SK-N-SH (cell line): ENCODE measurements around the gene C20orf204. TPM values are rescaled to one million over a fixed set of nuclear protein-coding genes. Genes with fewer than 3 reads are reported as not detected.

Source experiments
- CTCF ChIA-PET: fragments of 300-600, 350-600 bp; formaldehyde crosslinking; extraction: SDS; loops from one replicate; lab custom pipeline; 2021; lab: Yijun Ruan, JAX
- POLR2A ChIA-PET: fragments of 350-600 bp; sonication (Branson Sonifier 250); formaldehyde crosslinking; extraction: SDS; loops from one replicate; lab custom pipeline; 2020; ENCODE audit warnings: antibody characterized with exemption, inconsistent platforms; lab: Yijun Ruan, JAX
- DNase-seq: peaks from one replicate; pipeline ENCODE4 v3.0.0; 2012
- H2AFZ ChIP-seq: fragments of 200-600 bp; sonication (generic); 2 replicates; pipeline ENCODE4 v1.8.1; 2016; ENCODE audit warnings: antibody characterized with exemption, mild to moderate bottlenecking, low read depth
- H3F3A ChIP-seq: fragments of 200-600 bp; sonication (generic); replicated peaks from 2 replicates; pipeline ENCODE3; 2016; ENCODE audit warnings: antibody characterized with exemption, mild to moderate bottlenecking; ENCODE audit not compliant: insufficient read depth
- H3K27ac ChIP-seq, 2 experiments: fragments of 200-500 bp in 1 of 2; fragments of 200-600 bp in 1 of 2; sonication (Bioruptor generic) in 1 of 2; sonication (generic), shearing (Covaris generic) in 1 of 2; 2 replicates each; pipeline versions ENCODE4 v1.5.1 to v1.6.1; 2014 to 2016; ENCODE audit warnings: low read depth in 2 of 2, inconsistent platforms in 1 of 2, low read length in 1 of 2, mild to moderate bottlenecking in 1 of 2, mixed read lengths in 1 of 2
- H3K27me3 ChIP-seq: fragments of 200-600 bp; sonication (generic), shearing (Covaris generic); 2 replicates; pipeline ENCODE4 v1.6.1; 2016; ENCODE audit warnings: mixed run types; ENCODE audit not compliant: insufficient read depth
- H3K36me3 ChIP-seq, 2 experiments: fragments of 200-500 bp in 1 of 2; fragments of 200-600 bp in 1 of 2; sonication (Bioruptor generic) in 1 of 2; sonication (generic) in 1 of 2; replicated peaks in 1 of 2; 2 replicates each; pipeline versions ENCODE3 to v1.5.1; 2014 to 2016; ENCODE audit warnings: low read length in 1 of 2, mild to moderate bottlenecking in 1 of 2; ENCODE audit not compliant: insufficient read depth in 2 of 2, control insufficient read depth in 1 of 2
- H3K4me1 ChIP-seq, 2 experiments: fragments of 200-500 bp in 1 of 2; fragments of 200-600 bp in 1 of 2; sonication (Bioruptor generic) in 1 of 2; sonication (generic), shearing (Covaris generic) in 1 of 2; 2 replicates each; pipeline versions ENCODE4 v1.5.1 to v1.6.1; 2014 to 2016; ENCODE audit warnings: low read depth in 1 of 2, low read length in 1 of 2, mixed run types in 1 of 2; ENCODE audit not compliant: insufficient read depth in 2 of 2, control insufficient read depth in 1 of 2
- H3K4me2 ChIP-seq: fragments of 200-600 bp; sonication (generic), shearing (Covaris generic); 2 replicates; pipeline ENCODE4 v1.6.1; 2017; ENCODE audit warnings: mixed run types
- H3K4me3 ChIP-seq, 2 experiments: fragments of 200-500 bp in 1 of 2; fragments of 200-600 bp in 1 of 2; sonication (Bioruptor generic) in 1 of 2; sonication (generic), shearing (Covaris generic) in 1 of 2; 2 replicates each; pipeline versions ENCODE4 v1.5.1 to v1.8.1; 2014 to 2016; ENCODE audit warnings: low read depth in 2 of 2, inconsistent platforms in 1 of 2, low read length in 1 of 2, mild to moderate bottlenecking in 1 of 2, mixed read lengths in 1 of 2, moderate library complexity in 1 of 2
- H3K79me2 ChIP-seq: fragments of 200-600 bp; sonication (generic); 2 replicates; pipeline ENCODE4 v1.8.1; 2017; ENCODE audit warnings: mild to moderate bottlenecking; ENCODE audit not compliant: insufficient read depth
- H3K9ac ChIP-seq: fragments of 200-600 bp; sonication (generic); 2 replicates; pipeline ENCODE4 v1.6.1; 2017; ENCODE audit warnings: mixed run types
- H3K9me2 ChIP-seq: fragments of 200-600 bp; sonication (generic); 2 replicates; pipeline ENCODE4 v1.6.1; 2017; ENCODE audit warnings: mixed run types
- H3K9me3 ChIP-seq: fragments of 200-600 bp; sonication (generic); 2 replicates; pipeline ENCODE4 v1.6.1; 2017; ENCODE audit warnings: mixed run types, mild to moderate bottlenecking, moderate library complexity
- H4K20me1 ChIP-seq: fragments of 200-600 bp; sonication (generic); 2 replicates; pipeline ENCODE4 v1.6.1; 2017; ENCODE audit warnings: mild to moderate bottlenecking, mixed run types; ENCODE audit not compliant: insufficient read depth
- CTCF ChIP-seq: fragments of 200-600 bp; sonication (generic); IDR thresholded peaks from 2 replicates; pipeline ENCODE4 v1.6.1; 2017; ENCODE audit warnings: antibody characterized with exemption, mild to moderate bottlenecking, moderate library complexity
- EZH2phosphoT487 ChIP-seq: fragments of 200-600 bp; sonication (generic); IDR thresholded peaks from 2 replicates; pipeline ENCODE4 v1.6.1; 2017; ENCODE audit warnings: low read depth, mixed run types, mild to moderate bottlenecking, antibody characterized with exemption, moderate library complexity, borderline replicate concordance
- FOXJ3 ChIP-seq: sonication (generic); formaldehyde crosslinking; IDR thresholded peaks from 2 replicates; pipeline ENCODE4 v1.5.1; 2020; ENCODE audit warnings: mild to moderate bottlenecking, missing genetic modification reagents
- FOXM1 ChIP-seq: IDR thresholded peaks from 2 replicates; pipeline ENCODE4 v1.4.0; 2012; ENCODE audit warnings: low read depth, mild to moderate bottlenecking
- GABPA ChIP-seq: IDR thresholded peaks from 2 replicates; pipeline ENCODE4 v1.4.0; 2012; ENCODE audit warnings: low read depth, mild to moderate bottlenecking
- GATA2 ChIP-seq: sonication (generic); formaldehyde crosslinking; IDR thresholded peaks from 2 replicates; pipeline ENCODE4 v1.5.0; 2020; ENCODE audit warnings: mild to moderate bottlenecking, missing genetic modification reagents
- RFX5 ChIP-seq: IDR thresholded peaks from 2 replicates; pipeline ENCODE4 v1.6.1; 2012; ENCODE audit warnings: mild to moderate bottlenecking, improper control_type of control experiment, low read length
- RXRA ChIP-seq: IDR thresholded peaks from 2 replicates; pipeline ENCODE4 v1.4.0; 2012; ENCODE audit warnings: low read depth, mild to moderate bottlenecking, borderline replicate concordance
- SMC3 ChIP-seq: IDR thresholded peaks from 2 replicates; pipeline ENCODE4 v1.6.1; 2012; ENCODE audit warnings: low read depth, low read length, improper control_type of control experiment
- TCF12 ChIP-seq: IDR thresholded peaks from 2 replicates; pipeline ENCODE4 v1.4.0; 2012
- ZBTB33 ChIP-seq: IDR thresholded peaks from 2 replicates; pipeline ENCODE4 v1.4.0; 2012; ENCODE audit warnings: low read depth, borderline replicate concordance
- WGBS: methylation state at CpG from one replicate; pipeline ENCODE4 v1.1.6; 2017; ENCODE audit warnings: low lambda C conversion rate; 5-methylcytosine and 5-hydroxymethylcytosine counted together
- polyA plus RNA-seq, 3 experiments: library from polyadenylated mRNA; depleted of rRNA; stranded (reverse); fragments of >200 nt; gene quantifications; 2 replicates each; pipeline ENCODE4 v1.2.3, GENCODE V29; 2012
- TF ChIP-seq, protein P1 (sequence below): fragments of 150-350 bp; IDR thresholded peaks from 2 replicates; pipeline ENCODE4 v1.6.1; 2016; ENCODE audit warnings: mild to moderate bottlenecking, low read depth, low read length
- TF ChIP-seq, protein P2 (sequence below): fragments of 150-350 bp; IDR thresholded peaks from 2 replicates; pipeline ENCODE4 v1.6.1; 2017; ENCODE audit warnings: antibody characterized with exemption, low read length, low read depth, borderline replicate concordance
- TF ChIP-seq, protein P3 (sequence below): IDR thresholded peaks from 2 replicates; pipeline ENCODE4 v1.4.0; 2012; ENCODE audit warnings: low read depth, borderline replicate concordance

C20orf204 gene
- polyA plus RNA-seq, 1 of the 3 experiments (the other 2 are of a cell fraction), result 0.21 TPM

DNA sequence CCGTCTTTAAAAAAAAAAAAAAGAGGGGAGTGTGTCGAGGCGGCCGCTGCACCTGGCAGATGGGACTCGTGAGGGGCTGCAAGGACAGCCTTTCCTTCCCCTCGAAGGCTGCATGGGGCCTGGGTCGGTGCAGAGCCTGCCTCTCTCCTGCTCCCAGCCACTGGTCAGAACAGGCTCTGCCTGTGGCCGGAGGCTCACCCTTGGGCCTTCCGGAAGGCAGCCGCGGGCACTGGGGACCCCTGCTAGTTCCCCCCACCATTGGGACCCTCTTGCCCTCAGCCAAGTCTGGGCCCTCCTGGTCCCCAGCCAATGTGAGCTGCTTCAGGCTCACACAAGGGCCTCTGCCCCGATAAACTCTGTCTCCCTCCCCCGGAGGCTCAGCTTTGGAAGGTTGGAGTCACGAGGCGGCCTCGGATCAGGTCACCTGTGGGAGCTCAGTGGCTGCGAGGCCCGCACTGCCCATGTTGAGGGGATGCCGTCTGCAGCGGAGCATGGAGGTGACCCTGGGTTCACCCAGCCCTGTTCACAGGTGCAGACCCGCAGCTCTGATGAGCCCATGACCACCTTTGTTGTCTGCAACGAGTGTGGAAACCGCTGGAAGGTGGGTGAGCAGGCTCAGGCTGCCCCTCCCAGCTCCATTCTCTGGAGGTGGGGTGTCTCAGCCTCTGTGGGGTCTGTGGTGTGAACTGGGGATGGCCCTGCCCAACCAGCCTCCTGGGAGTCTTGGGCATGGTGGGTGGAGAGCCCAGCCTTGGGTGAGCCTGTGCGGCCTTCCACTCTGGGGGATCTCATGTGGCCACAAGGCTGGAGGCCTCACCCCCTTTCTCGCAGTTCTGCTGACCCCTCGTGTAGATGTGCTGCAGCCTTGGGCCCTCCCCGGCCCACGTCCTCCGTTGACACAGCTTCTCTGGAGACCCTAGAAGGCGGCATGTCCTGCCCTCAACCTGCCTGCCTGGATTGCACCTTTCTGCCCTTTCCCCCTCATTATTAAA is 35.7 kb downstream of the C20orf204 start:
- CTCF ChIA-PET, result interaction anchor here (0.8 to 2.9 kb wide), 4 partner anchors 8 to 49 kb away, joined by 4 to 13 read pairs (median 7); partner anchors contain the start of genes OPRL1, RGS19 and TCEA2
- Histone ChIP-seq H3K9me2 (no peaks in the 10 kb centered on the region), H3K27ac (no peak overlapping the region), H4K20me1 (no peaks in the 10 kb centered on the region), H3K4me2 (no peak overlapping the region), H3K79me2 (no peaks in the 10 kb centered on the region), H3K9me3 (no peaks in the 10 kb centered on the region), H3K36me3 (peaks cover 0 to 17% of the 10 kb centered on the region in 2 experiments), H3F3A (no peaks in the 10 kb centered on the region), H3K9ac (no peak overlapping the region), H3K4me1 (peaks cover 0 to 4% of the 10 kb centered on the region in 2 experiments; a peak in 1 of 4 replicates), H3K27me3 (no peaks in the 10 kb centered on the region), H2AFZ (no peak overlapping the region), H3K4me3 (no peak overlapping the region)
- 92% methylated on average over 15 of the region's 30 CpGs for WGBS
- TF ChIP-seq TCF12 (no peak), GABPA (no peak), FOXM1 (no peak), ZBTB33 (no peak), FOXJ3 (no peak), RFX5 (no peak), EZH2phosphoT487 (no peak), GATA2 (CRISPR knock-in tag) (no peak), SMC3 (no peak), RXRA (no peak), CTCF (no peak)
- TF ChIP-seq, protein P1, sequence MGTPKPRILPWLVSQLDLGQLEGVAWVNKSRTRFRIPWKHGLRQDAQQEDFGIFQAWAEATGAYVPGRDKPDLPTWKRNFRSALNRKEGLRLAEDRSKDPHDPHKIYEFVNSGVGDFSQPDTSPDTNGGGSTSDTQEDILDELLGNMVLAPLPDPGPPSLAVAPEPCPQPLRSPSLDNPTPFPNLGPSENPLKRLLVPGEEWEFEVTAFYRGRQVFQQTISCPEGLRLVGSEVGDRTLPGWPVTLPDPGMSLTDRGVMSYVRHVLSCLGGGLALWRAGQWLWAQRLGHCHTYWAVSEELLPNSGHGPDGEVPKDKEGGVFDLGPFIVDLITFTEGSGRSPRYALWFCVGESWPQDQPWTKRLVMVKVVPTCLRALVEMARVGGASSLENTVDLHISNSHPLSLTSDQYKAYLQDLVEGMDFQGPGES, result no peak
- TF ChIP-seq, protein P2, sequence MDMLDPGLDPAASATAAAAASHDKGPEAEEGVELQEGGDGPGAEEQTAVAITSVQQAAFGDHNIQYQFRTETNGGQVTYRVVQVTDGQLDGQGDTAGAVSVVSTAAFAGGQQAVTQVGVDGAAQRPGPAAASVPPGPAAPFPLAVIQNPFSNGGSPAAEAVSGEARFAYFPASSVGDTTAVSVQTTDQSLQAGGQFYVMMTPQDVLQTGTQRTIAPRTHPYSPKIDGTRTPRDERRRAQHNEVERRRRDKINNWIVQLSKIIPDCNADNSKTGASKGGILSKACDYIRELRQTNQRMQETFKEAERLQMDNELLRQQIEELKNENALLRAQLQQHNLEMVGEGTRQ, result no peak
- TF ChIP-seq, protein P3, sequence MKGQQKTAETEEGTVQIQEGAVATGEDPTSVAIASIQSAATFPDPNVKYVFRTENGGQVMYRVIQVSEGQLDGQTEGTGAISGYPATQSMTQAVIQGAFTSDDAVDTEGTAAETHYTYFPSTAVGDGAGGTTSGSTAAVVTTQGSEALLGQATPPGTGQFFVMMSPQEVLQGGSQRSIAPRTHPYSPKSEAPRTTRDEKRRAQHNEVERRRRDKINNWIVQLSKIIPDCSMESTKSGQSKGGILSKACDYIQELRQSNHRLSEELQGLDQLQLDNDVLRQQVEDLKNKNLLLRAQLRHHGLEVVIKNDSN, result no peak
- DNase-seq, result no peak
- POLR2A ChIA-PET, result no interaction called here
